ENCODE measurements around the gene CNDP2. TPM values are rescaled to one million over a fixed set of nuclear protein-coding genes. Genes with fewer than 3 reads are reported as not detected.

The CNDP2 gene
- total RNA-seq, 1 donor from 2014 or later = 197 TPM

- H3K27me3 Mint-ChIP-seq = peaks cover 6% of the 10 kb centered on the region
- H3K36me3 Mint-ChIP-seq = no peaks in the 10 kb centered on the region
- TF ChIP-seq CTCF (conservative IDR thresholded peaks at IDR 0.05) = no peak
- no peak overlapping the region for H3K27ac Mint-ChIP-seq
- no peaks in the 10 kb centered on the region for H3K4me1 Mint-ChIP-seq (ENCODE audit: unreplicated experiment)
- DNase-seq (ENCODE audit: extremely low spot score, unreplicated experiment) = no peak
- no peak overlapping the region for H3K4me3 Mint-ChIP-seq
- H3K9me3 Mint-ChIP-seq = no peaks in the 10 kb centered on the region
Observed at GRCh38 chr18:74488864-74489263, 7.3 kb upstream of the CNDP2 start.

DNA sequence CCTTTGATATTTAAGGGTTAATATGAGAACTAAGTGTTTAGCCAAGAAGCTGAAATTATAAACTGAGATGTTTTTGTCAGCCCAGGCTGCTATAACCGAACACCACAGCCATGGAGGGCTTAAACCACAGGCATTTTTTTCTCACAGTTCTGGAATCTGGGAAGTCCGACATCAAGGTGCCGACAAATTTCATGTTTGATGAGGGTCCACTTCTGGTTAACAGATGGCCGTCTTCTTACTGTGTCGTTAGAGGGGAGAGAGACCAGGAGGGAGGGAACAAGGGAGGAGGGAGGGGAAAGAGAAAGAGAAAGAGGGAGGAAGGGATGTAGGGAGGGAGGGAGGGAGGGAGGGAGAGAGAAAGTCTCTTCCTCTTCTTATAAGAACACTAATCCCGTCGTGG lies 6.5 kb upstream of the CNDP2 start:
- no peaks in the 10 kb centered on the region for H3K36me3 Mint-ChIP-seq
- H3K27me3 Mint-ChIP-seq = peaks cover 6% of the 10 kb centered on the region
- H3K4me1 Mint-ChIP-seq (ENCODE audit: unreplicated experiment) = no peaks in the 10 kb centered on the region
- DNase-seq (ENCODE audit: extremely low spot score, unreplicated experiment) = no peak
- H3K27ac Mint-ChIP-seq = no peak overlapping the region
- no peaks in the 10 kb centered on the region for H3K9me3 Mint-ChIP-seq
- no peak overlapping the region for H3K4me3 Mint-ChIP-seq
- TF ChIP-seq CTCF (conservative IDR thresholded peaks at IDR 0.05) = no peak

GRCh38 chr18:74492259-74492658 lies 3.9 kb upstream of the CNDP2 start:
- H3K9me3 Mint-ChIP-seq = no peaks in the 10 kb centered on the region

GRCh38 chr18:74493689-74494088 lies 2.5 kb upstream of the CNDP2 start:
- Mint-ChIP-seq H3K36me3 (peaks cover 10% of the 10 kb centered on the region), H3K4me3 (peak overlapping the region; percentile 82), H3K27me3 (peaks cover 6% of the 10 kb centered on the region), H3K9me3 (no peaks in the 10 kb centered on the region), H3K4me1 (ENCODE audit: unreplicated experiment) (peaks cover 12% of the 10 kb centered on the region), H3K27ac (peak overlapping the region; percentile 68)
- peak; percentile 65 for DNase-seq (ENCODE audit: extremely low spot score, unreplicated experiment)
- peak; percentile 71 for TF ChIP-seq CTCF (conservative IDR thresholded peaks at IDR 0.05)

More at GRCh38 chr18:74492259-74492658, 3.9 kb upstream of the CNDP2 start:
- H3K4me3 Mint-ChIP-seq = no peak overlapping the region
- peaks cover 5% of the 10 kb centered on the region for H3K4me1 Mint-ChIP-seq (ENCODE audit: unreplicated experiment)
- peaks cover 4% of the 10 kb centered on the region for H3K36me3 Mint-ChIP-seq
- no peak overlapping the region for H3K27ac Mint-ChIP-seq
- DNase-seq (ENCODE audit: extremely low spot score, unreplicated experiment) = peak; percentile 29
- no peak for TF ChIP-seq CTCF (conservative IDR thresholded peaks at IDR 0.05)
- H3K27me3 Mint-ChIP-seq = peaks cover 6% of the 10 kb centered on the region

- DNase-seq (ENCODE audit: extremely low spot score, unreplicated experiment) = no peak
- Mint-ChIP-seq H3K9me3 (no peaks in the 10 kb centered on the region), H3K4me1 (ENCODE audit: unreplicated experiment) (peaks cover 19% of the 10 kb centered on the region), H3K4me3 (peak overlapping the region; percentile 63), H3K27ac (no peak overlapping the region), H3K36me3 (peaks cover 10% of the 10 kb centered on the region), H3K27me3 (peaks cover 1% of the 10 kb centered on the region)
- TF ChIP-seq CTCF (conservative IDR thresholded peaks at IDR 0.05) = no peak
Observed at GRCh38 chr18:74494514-74494913, 1.6 kb upstream of the CNDP2 start.

All from type B pancreatic cell (in vitro differentiated cells).